Keratinocyte (primary cell): ENCODE measurements around the gene ELOB. TPM values are rescaled to one million over a fixed set of nuclear protein-coding genes. Genes with fewer than 3 reads are reported as not detected.

ENCODE experiments used
- DNase-seq: peaks from one replicate; pipeline ENCODE4 v3.0.0-alpha.2; 2011; ENCODE audit warnings: low read depth, missing footprints, low spot score
- FAIRE-seq: peaks from 2 replicates; lab custom pipeline; 2011; peaks lifted over from hg19 to GRCh38; lab: Jason Lieb, UNC
- H2AFZ ChIP-seq: 2 replicates; pipeline ENCODE4 v1.6.0; 2012; ENCODE audit warnings: low read length, control low read depth, inconsistent platforms; ENCODE audit not compliant: control insufficient read depth
- H3K27ac ChIP-seq: 2 replicates; pipeline ENCODE4 v1.5.1; 2011; ENCODE audit warnings: low read length; ENCODE audit not compliant: control insufficient read depth, insufficient read depth
- H3K27me3 ChIP-seq: 3 replicates; pipeline ENCODE4 v1.6.0; 2011; ENCODE audit warnings: low read length; ENCODE audit not compliant: control insufficient read depth, insufficient read depth; ENCODE audit errors: extremely low read depth
- H3K36me3 ChIP-seq, 2 experiments: 2 replicates in 1 of 2; 3 replicates in 1 of 2; pipeline ENCODE4 v1.5.1; 2011; ENCODE audit warnings: low read length in 2 of 2, mild to moderate bottlenecking in 1 of 2; ENCODE audit not compliant: control insufficient read depth in 2 of 2, insufficient read depth in 2 of 2; ENCODE audit errors: extremely low read depth in 1 of 2
- H3K4me1 ChIP-seq: 3 replicates; pipeline ENCODE4 v1.5.1; 2011; ENCODE audit warnings: low read length; ENCODE audit not compliant: control insufficient read depth, insufficient read depth; ENCODE audit errors: extremely low read depth
- H3K4me2 ChIP-seq: 3 replicates; pipeline ENCODE4 v1.6.0; 2011; ENCODE audit warnings: low read depth, low read length; ENCODE audit not compliant: control insufficient read depth, insufficient read depth; ENCODE audit errors: extremely low read depth
- H3K4me3 ChIP-seq, 3 experiments: fragments of 200-600 bp in 1 of 3; sonication (generic) in 1 of 3; 2 replicates in 2 of 3; 3 replicates in 1 of 3; pipeline ENCODE4 v1.5.1; 2011 to 2016; ENCODE audit warnings: low read length in 3 of 3, mild to moderate bottlenecking in 3 of 3, control low read depth in 2 of 3, inconsistent platforms in 1 of 3, low read depth in 1 of 3, mixed read lengths in 1 of 3, mixed run types in 1 of 3, moderate library complexity in 1 of 3; ENCODE audit not compliant: control insufficient read depth in 2 of 3, insufficient read depth in 2 of 3; ENCODE audit errors: extremely low read depth in 1 of 3
- H3K79me2 ChIP-seq: 2 replicates; pipeline ENCODE4 v1.6.0; 2012; ENCODE audit warnings: low read length; ENCODE audit not compliant: control insufficient read depth, insufficient read depth
- H3K9ac ChIP-seq: 3 replicates; pipeline ENCODE4 v1.6.0; 2011; ENCODE audit warnings: low read length; ENCODE audit not compliant: control insufficient read depth, insufficient read depth; ENCODE audit errors: extremely low read depth
- H3K9me1 ChIP-seq: 3 replicates; pipeline ENCODE4 v1.6.0; 2011; ENCODE audit warnings: low read length; ENCODE audit not compliant: control insufficient read depth, insufficient read depth; ENCODE audit errors: extremely low read depth
- H3K9me3 ChIP-seq: 2 replicates; pipeline ENCODE4 v1.5.1; 2012; ENCODE audit warnings: low read depth, low read length; ENCODE audit not compliant: control insufficient read depth
- H4K20me1 ChIP-seq: 3 replicates; pipeline ENCODE4 v1.6.0; 2011; ENCODE audit warnings: low read length; ENCODE audit not compliant: control insufficient read depth, insufficient read depth; ENCODE audit errors: extremely low read depth
- CTCF ChIP-seq, 3 experiments: IDR thresholded peaks in 1 of 3; conservative IDR thresholded peaks in 1 of 3; optimal IDR thresholded peaks in 1 of 3; 2 replicates in 2 of 3; 3 replicates in 1 of 3; pipeline versions ENCODE3 to v1.5.1; 2011; ENCODE audit warnings: low read length in 3 of 3, mild to moderate bottlenecking in 3 of 3, moderate library complexity in 2 of 3, control low read depth in 1 of 3, inconsistent platforms in 1 of 3; ENCODE audit not compliant: insufficient read depth in 2 of 3; ENCODE audit errors: extremely low read depth in 1 of 3
- EZH2 ChIP-seq: IDR thresholded peaks from one replicate; pipeline ENCODE4 v1.6.1; 2012; ENCODE audit warnings: inconsistent platforms, mild to moderate bottlenecking, low read length, moderate library complexity
- dilution Hi-C: fragments of 300-500 bp; cut with MboI; formaldehyde crosslinking; loops from one replicate; pipeline ENCODE4 v1.7.0; 2020; ENCODE audit warnings: low sequenced_read_pairs; ENCODE audit not compliant: extremely low pct_ligation_motif_present
- polyA plus RNA-seq, 5 experiments: library from polyadenylated mRNA; depleted of rRNA in 3 of 5; stranded (reverse) in 3 of 5; stranded (forward) in 1 of 5; unstranded in 1 of 5; fragments of >200 nt; gene quantifications; 1 replicate in 1 of 5; 2 replicates in 3 of 5; 3 replicates in 1 of 5; pipeline versions ENCODE4 v1.2.1 to v1.2.3, GENCODE V29; 2011 to 2012; ENCODE audit warnings: missing spikeins in 2 of 5, low read depth in 1 of 5, low replicate concordance in 1 of 5

ELOB gene
- polyA plus RNA-seq, 1 donor (not counting 4 experiments of a cell fraction or from before 2014, with no cell fraction given), result 235 TPM

- TF ChIP-seq EZH2 (no peak), CTCF (optimal IDR thresholded peaks at IDR 0.05 in 1 of 3, IDR thresholded peaks at IDR 0.05 in 1 of 3, conservative IDR thresholded peaks at IDR 0.05 in 1 of 3; ENCODE audit: extremely low read depth in 1 of 3, insufficient read depth in 2 of 3, low read length in 3 of 3) (no peak)
- no peak overlapping the region for H2AFZ ChIP-seq
- H3K36me3 ChIP-seq, result no peaks in the 10 kb centered on the region
- DNase-seq, result no peak
- H3K4me2 ChIP-seq, result no peak overlapping the region
- H3K4me1 ChIP-seq, result no peaks in the 10 kb centered on the region
- no peaks in the 10 kb centered on the region for H3K9me1 ChIP-seq
- no peak overlapping the region for H3K9ac ChIP-seq
- no peaks in the 10 kb centered on the region for H3K79me2 ChIP-seq
- H3K27me3 ChIP-seq, result peaks cover 28% of the 10 kb centered on the region
- FAIRE-seq, result no peak
- no peak overlapping the region for H3K27ac ChIP-seq
- H3K9me3 ChIP-seq, result no peaks in the 10 kb centered on the region
- H4K20me1 ChIP-seq, result no peaks in the 10 kb centered on the region
- dilution Hi-C loops, result no loop called here
- no peak overlapping the region for H3K4me3 ChIP-seq
These were observed 43.1 kb upstream of the ELOB start for GRCh38 chr16:2819939-2820835.

DNA sequence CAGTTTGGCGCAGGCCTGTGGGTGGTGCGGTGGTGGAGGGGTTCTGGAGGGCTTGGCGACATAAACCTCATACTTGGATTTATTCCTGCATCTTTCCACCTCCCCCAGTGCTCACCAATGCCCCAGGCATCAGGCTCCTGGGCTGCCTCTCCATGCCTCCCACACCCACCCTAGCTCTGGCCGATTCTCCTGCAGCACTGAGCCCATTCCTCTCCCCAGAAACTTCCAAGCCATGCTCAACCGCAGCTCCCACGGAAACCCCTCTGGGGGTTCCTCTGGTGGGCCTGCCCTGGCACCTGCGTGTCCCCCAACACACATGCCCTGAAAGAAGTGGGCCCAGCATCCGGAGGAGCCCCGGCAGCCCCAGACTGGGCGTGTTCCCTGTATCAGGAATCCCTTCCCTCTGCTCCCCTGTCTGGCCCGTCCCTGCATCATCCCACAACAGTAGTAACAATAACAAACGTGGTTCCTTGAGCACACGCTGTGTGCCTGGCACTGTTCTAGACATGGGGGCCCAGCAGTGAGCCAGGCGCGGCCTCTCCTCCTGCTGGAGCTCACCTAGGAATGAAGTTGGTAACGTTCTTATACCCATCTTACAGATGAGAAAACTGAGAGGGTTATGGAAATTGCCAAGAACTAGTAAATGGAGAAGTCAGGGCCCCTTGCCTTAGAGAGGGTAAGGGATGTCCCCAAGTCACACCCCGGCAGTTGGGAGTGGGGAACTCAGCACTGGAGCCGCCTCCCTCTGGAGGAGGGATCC is 42.3 kb upstream of the ELOB start:
- Histone ChIP-seq H3K4me3 (no peak overlapping the region), H3K27ac (no peak overlapping the region), H3K4me1 (no peaks in the 10 kb centered on the region), H3K36me3 (no peaks in the 10 kb centered on the region), H3K27me3 (peaks cover 29% of the 10 kb centered on the region), H3K9me3 (no peaks in the 10 kb centered on the region), H3K9me1 (no peaks in the 10 kb centered on the region), H3K4me2 (no peak overlapping the region), H3K79me2 (no peaks in the 10 kb centered on the region), H3K9ac (no peak overlapping the region), H2AFZ (no peak overlapping the region), H4K20me1 (no peaks in the 10 kb centered on the region)
- FAIRE-seq, result no peak
- dilution Hi-C loops, result no loop called here
- TF ChIP-seq EZH2 (no peak), CTCF (optimal IDR thresholded peaks at IDR 0.05 in 1 of 3, IDR thresholded peaks at IDR 0.05 in 1 of 3, conservative IDR thresholded peaks at IDR 0.05 in 1 of 3; ENCODE audit: extremely low read depth in 1 of 3, insufficient read depth in 2 of 3, low read length in 3 of 3) (no peak)
- DNase-seq, result no peak
